ENCODE data around the gene FBXO31.

DNA sequence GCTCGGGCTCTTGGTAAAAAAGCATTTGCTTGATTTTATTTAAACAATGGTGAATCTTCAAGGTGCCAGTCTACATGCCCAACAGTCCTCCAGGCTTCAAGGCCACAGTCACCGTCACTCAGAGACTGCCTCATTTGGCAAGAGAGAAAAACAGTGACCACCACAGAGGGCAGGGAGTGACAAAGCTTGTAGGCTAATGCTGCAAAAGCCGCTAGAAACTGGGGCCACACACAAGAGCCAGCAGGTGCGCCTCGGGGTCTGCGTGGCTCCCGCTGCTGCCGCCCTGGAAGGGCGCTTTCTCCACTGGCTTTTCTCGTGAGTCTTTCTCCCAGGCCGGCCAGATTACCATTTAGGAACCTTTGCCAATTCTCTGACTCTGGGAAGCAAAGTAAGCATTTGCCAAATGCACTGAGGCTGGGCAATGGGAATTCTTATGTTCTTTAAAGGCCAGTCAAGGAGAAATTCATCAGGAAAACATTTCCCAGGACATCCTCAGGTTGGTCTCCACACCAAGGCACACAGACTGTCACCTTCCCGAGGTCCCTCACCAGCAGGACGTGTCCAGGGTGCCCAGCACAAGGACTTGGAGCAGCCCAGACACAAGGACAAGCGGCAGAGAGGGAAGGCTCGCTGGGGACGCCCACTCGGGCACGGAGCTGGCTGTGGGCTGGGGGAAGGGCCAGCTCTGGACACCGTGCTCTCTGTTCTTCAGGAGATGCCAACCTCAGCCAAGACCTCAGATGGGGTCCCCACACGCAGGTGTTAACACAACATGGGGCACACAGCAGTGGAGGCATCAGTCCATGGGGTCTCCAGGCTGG lies 53.9 kb downstream of the FBXO31 start:
- TF ChIP-seq CTCF (IDR thresholded peaks at IDR 0.05; ENCODE audit: low read depth, low read length) (no peak), EZH2phosphoT487 (IDR thresholded peaks at IDR 0.05; ENCODE audit: low read depth) (no peak)
